MG63 (cell line): Measurements from ENCODE around the gene RAF1. TPM values are rescaled to one million over a fixed set of nuclear protein-coding genes. Genes with fewer than 3 reads are reported as not detected.

ENCODE experiments used
- total RNA-seq: library from RNA; depleted of rRNA; stranded (reverse); fragments of >200 nt; shearing (Covaris generic); gene quantifications from 2 replicates; pipeline ENCODE4 v1.2.3, GENCODE V29; 2014; ENCODE audit warnings: low replicate concordance; rRNA removed

RAF1 gene
- total RNA-seq, 1 experiment from 2014 or later: 62.0 TPM

Other genes starting within 250 kb of the RAF1 start
- 14.5 and 24.5 TPM in 2 replicates for gene TSEN2, start 179.6 kb downstream of the RAF1 start, total RNA-seq
- gene MKRN2OS, start 118.6 kb downstream of the RAF1 start, total RNA-seq: not detected in 2 replicates
- 15.8 and 25.5 TPM in 2 replicates for gene MKRN2, start 107.0 kb downstream of the RAF1 start, total RNA-seq
- gene TMEM40, start 95.1 kb upstream of the RAF1 start, total RNA-seq: not detected in 2 replicates
- gene CAND2, start 132.6 kb upstream of the RAF1 start, total RNA-seq: 0.23 TPM in 1 of 2 replicates, not detected in the other
- gene RPL32, start 177.4 kb upstream of the RAF1 start, total RNA-seq: 1,545 and 2,409 TPM in 2 replicates